NCI-H345 treated with DMSO at 0.1 percent for 48 hours (cell line): ENCODE measurements around the gene ESYT3.
A peak's percentile ranks its signal among the peaks of the same experiment; 100 is the strongest.

Experiments used
- DNase-seq: peaks from one replicate; lab custom pipeline; 2025; ENCODE audit not compliant: unreplicated experiment; lab: John Stamatoyannopoulos, UW

ESYT3 gene

GRCh38 chr3:138434276-138434874, at the start of gene ESYT3:
ESYT3 (plus strand) TSS chr3:138434616; CDS start chr3:138434799, 183 bp downstream.
- DNase-seq, result peak; percentile 2

- DNase-seq, result no peak
These were observed 49.4 kb upstream of the ESYT3 start for GRCh38 chr3:138384976-138385375.

- DNase-seq, result no peak
These were observed 45.2 kb upstream of the ESYT3 start for GRCh38 chr3:138389144-138389601.

GRCh38 chr3:138389841-138390581, 44.4 kb upstream of the ESYT3 start:
- no peak for DNase-seq

GRCh38 chr3:138390582-138390932, 43.9 kb upstream of the ESYT3 start:
- no peak for DNase-seq

- no peak for DNase-seq
These were observed 40.3 kb upstream of the ESYT3 start for GRCh38 chr3:138394156-138394555.

GRCh38 chr3:138394686-138395085, 39.7 kb upstream of the ESYT3 start:
- no peak for DNase-seq

- no peak for DNase-seq
These were observed 38.3 kb upstream of the ESYT3 start for GRCh38 chr3:138395865-138396751.

GRCh38 chr3:138396752-138397410, 37.5 kb upstream of the ESYT3 start:
- no peak for DNase-seq

GRCh38 chr3:138397983-138398382, 36.4 kb upstream of the ESYT3 start:
- DNase-seq, result no peak

- no peak for DNase-seq
These were observed 35.4 kb upstream of the ESYT3 start for GRCh38 chr3:138398791-138399575.

GRCh38 chr3:138399766-138400165, 34.6 kb upstream of the ESYT3 start:
- no peak for DNase-seq

GRCh38 chr3:138400651-138401070, 33.8 kb upstream of the ESYT3 start:
- DNase-seq, result no peak

- no peak for DNase-seq
These were observed 32.6 kb upstream of the ESYT3 start for GRCh38 chr3:138401834-138402233.

- no peak for DNase-seq
These were observed 30.3 kb upstream of the ESYT3 start for GRCh38 chr3:138404121-138404520.

GRCh38 chr3:138405001-138405400, 29.4 kb upstream of the ESYT3 start:
- DNase-seq, result no peak

GRCh38 chr3:138405486-138405885, 28.9 kb upstream of the ESYT3 start:
- DNase-seq, result no peak

GRCh38 chr3:138406606-138407005, 27.8 kb upstream of the ESYT3 start:
- DNase-seq, result no peak

GRCh38 chr3:138407236-138407907, 27.0 kb upstream of the ESYT3 start:
- DNase-seq, result no peak
